Endothelial cell (in vitro differentiated cells): Measurements from ENCODE around the gene ALDH4A1. TPM values are rescaled to one million over a fixed set of nuclear protein-coding genes. Genes with fewer than 3 reads are reported as not detected.

ENCODE experiments used
- DNase-seq: peaks from one replicate; pipeline ENCODE4 v3.0.0; 2021; ENCODE audit warnings: low spot score
- H3K27ac Mint-ChIP-seq: one replicate; pipeline ENCODE4 v1.8.0; 2021; ENCODE audit warnings: mixed read lengths, inconsistent platforms; ENCODE audit not compliant: unreplicated experiment
- H3K27me3 Mint-ChIP-seq: one replicate; pipeline ENCODE4 v1.8.0; 2021; ENCODE audit warnings: mild to moderate bottlenecking, moderate library complexity, mixed read lengths, inconsistent platforms; ENCODE audit not compliant: unreplicated experiment
- H3K36me3 Mint-ChIP-seq: one replicate; pipeline ENCODE4 v1.8.0; 2021; ENCODE audit warnings: mild to moderate bottlenecking, low read depth, mixed read lengths, inconsistent platforms; ENCODE audit not compliant: unreplicated experiment
- H3K4me1 Mint-ChIP-seq: one replicate; pipeline ENCODE4 v1.8.0; 2021; ENCODE audit warnings: mild to moderate bottlenecking, mixed read lengths, inconsistent platforms; ENCODE audit not compliant: unreplicated experiment
- H3K4me3 Mint-ChIP-seq: one replicate; pipeline ENCODE4 v1.8.0; 2021; ENCODE audit warnings: mild to moderate bottlenecking, mixed read lengths, inconsistent platforms; ENCODE audit not compliant: unreplicated experiment
- H3K9me3 Mint-ChIP-seq: one replicate; pipeline ENCODE4 v1.8.0; 2021; ENCODE audit warnings: mixed read lengths, inconsistent platforms; ENCODE audit not compliant: unreplicated experiment
- total RNA-seq: library from RNA; stranded (reverse); fragmentation: NEBNext Ultra II Directional; extraction: Animal tissue kit (Norgen Biotek cat#: 25700); gene quantifications from one replicate; pipeline ENCODE4 v1.2.1, GENCODE V29; 2021; ENCODE audit not compliant: unreplicated experiment
- TF ChIP-seq, protein P1 (sequence below): fragments of 200-600 bp; sonication (generic); IDR thresholded peaks from one replicate; pipeline ENCODE4 v1.5.0; 2021; ENCODE audit warnings: antibody characterized with exemption; ENCODE audit not compliant: unreplicated experiment

Gene ALDH4A1
- total RNA-seq, 1 donor from 2014 or later: 27.8 TPM

DNA sequence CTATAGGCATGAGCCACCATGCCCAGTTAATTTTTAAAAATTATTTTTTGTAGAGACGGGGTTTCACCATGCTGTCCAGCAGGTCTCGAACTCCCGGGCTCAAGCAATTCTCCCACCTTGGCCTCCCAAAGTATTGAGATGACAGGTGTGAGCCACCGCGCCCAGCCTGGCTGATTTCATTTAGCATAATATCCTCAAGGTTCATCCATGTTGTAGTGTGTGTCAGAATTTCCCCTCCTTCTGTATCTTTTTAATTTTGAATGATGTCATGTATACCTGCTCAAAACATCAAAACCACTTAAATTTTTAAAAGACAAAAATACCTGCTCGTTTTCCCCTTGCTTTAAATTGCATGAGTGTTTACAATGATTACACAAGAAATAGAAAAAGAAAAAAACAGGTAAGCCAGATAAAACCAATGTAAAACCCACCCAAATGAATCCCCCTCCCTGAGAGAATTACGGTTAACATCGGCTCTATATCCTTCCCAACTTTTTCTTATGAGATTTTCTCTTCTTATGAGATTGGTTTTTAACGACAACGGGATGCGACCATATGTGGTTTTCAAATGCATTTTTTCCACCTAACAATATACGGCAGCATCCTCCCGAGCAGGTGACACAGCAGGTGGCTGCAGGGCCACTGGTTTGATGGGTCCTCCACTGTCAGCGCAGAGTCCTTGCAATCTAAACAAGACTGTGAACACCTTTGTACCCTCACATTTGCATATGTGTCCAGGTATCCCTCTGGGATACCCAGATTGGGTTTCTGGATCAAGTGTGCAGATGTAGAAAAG is 32.0 kb upstream of the ALDH4A1 start:
- no peak overlapping the region for H3K4me3 Mint-ChIP-seq
- H3K36me3 Mint-ChIP-seq: no peaks in the 10 kb centered on the region
- no peak for DNase-seq
- no peaks in the 10 kb centered on the region for H3K9me3 Mint-ChIP-seq
- peaks cover 3% of the 10 kb centered on the region for H3K27me3 Mint-ChIP-seq
- TF ChIP-seq, protein P1, sequence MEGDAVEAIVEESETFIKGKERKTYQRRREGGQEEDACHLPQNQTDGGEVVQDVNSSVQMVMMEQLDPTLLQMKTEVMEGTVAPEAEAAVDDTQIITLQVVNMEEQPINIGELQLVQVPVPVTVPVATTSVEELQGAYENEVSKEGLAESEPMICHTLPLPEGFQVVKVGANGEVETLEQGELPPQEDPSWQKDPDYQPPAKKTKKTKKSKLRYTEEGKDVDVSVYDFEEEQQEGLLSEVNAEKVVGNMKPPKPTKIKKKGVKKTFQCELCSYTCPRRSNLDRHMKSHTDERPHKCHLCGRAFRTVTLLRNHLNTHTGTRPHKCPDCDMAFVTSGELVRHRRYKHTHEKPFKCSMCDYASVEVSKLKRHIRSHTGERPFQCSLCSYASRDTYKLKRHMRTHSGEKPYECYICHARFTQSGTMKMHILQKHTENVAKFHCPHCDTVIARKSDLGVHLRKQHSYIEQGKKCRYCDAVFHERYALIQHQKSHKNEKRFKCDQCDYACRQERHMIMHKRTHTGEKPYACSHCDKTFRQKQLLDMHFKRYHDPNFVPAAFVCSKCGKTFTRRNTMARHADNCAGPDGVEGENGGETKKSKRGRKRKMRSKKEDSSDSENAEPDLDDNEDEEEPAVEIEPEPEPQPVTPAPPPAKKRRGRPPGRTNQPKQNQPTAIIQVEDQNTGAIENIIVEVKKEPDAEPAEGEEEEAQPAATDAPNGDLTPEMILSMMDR: no peak
- H3K4me1 Mint-ChIP-seq: no peaks in the 10 kb centered on the region
- H3K27ac Mint-ChIP-seq: no peak overlapping the region

DNA sequence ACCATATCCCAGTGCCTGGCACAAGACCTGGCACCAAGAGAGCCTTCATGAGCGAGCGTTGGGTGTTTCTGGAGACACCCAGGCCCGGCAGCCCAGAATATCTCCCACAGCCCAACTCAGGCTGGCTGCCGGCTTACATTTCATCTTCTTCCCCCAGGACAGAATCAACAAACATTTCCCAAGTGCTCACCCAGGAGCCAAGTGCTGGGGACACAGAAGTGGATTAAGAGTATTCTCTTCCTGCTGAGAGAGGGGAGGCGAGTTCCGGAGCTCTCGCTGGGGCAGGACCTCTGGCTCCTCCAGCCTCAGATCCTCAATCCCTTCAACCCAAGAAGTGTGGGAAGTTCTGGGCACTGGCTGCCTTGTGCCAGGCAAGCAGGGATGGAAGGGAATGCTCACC is 30.5 kb upstream of the ALDH4A1 start:
- peaks cover 4% of the 10 kb centered on the region for H3K4me1 Mint-ChIP-seq
- H3K27ac Mint-ChIP-seq: no peak overlapping the region
- H3K36me3 Mint-ChIP-seq: no peaks in the 10 kb centered on the region
- H3K27me3 Mint-ChIP-seq: peaks cover 3% of the 10 kb centered on the region
- TF ChIP-seq, protein P1: no peak
- H3K4me3 Mint-ChIP-seq: no peak overlapping the region
- no peak for DNase-seq
- H3K9me3 Mint-ChIP-seq: no peaks in the 10 kb centered on the region

DNA sequence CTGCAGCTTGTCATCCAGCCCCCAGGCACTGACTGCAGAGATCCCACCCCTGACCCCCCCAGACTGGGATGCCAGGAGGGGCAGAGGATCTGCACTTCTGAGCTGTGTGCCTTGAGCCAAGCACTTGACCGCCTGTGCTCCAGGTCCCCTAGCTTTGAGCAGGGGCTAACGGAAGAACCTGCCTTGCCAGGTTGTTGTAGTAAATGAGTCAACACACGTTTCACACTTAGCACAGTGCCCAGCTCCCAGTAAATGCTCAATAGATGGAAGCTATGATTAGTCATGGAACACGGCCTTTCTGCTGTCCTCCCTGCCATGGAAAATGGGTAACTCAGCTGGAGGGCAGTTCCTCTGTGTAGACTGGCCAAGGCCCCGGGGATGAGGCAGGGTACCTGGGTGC is 30.0 kb upstream of the ALDH4A1 start:
- no peak for DNase-seq
- Mint-ChIP-seq H3K36me3 (no peaks in the 10 kb centered on the region), H3K4me3 (no peak overlapping the region), H3K27me3 (peaks cover 5% of the 10 kb centered on the region), H3K4me1 (peaks cover 8% of the 10 kb centered on the region), H3K27ac (no peak overlapping the region), H3K9me3 (no peaks in the 10 kb centered on the region)
- TF ChIP-seq, protein P1: no peak

DNA sequence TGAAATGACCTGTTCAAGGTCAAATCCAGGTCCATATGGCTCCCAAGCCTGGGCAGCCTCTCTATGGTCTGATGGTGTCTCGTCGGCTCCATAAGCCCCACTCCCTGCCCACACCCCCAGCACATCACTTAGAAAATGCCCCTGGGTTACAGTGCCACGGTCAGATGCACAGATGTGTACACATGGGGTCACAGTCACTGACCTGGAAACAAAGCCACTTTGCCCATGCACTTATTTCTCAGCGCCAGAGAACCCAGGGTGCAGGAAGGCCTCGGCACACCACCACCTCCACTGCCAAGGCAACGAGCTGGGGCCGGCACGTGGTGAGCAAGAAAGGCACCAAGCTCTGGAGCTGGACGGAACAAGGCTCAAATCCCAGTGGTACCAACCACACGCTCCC is 29.4 kb upstream of the ALDH4A1 start:
- Mint-ChIP-seq H3K27me3 (peaks cover 5% of the 10 kb centered on the region), H3K9me3 (no peaks in the 10 kb centered on the region), H3K27ac (no peak overlapping the region), H3K4me3 (no peak overlapping the region), H3K36me3 (no peaks in the 10 kb centered on the region), H3K4me1 (peaks cover 9% of the 10 kb centered on the region)
- TF ChIP-seq, protein P1: no peak
- no peak for DNase-seq

DNA sequence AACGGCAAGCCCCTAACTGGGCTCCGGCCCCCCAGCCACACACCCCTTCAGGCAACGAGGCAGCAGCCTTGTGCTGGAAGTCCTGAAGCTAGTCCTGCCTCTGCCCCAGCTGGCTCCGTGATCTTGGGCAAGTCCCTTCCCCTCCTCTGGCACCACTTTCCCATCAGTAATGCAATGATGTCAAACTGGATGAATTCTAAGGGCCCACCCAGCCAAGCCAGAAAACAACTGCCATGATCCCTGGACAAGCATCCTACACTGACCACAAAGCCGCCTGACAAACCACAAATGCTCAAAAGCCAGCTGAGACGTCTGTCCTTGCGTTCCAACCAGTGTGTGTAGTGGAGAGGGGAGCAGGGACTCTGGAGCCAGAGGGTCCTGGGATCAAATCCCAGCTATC is 27.3 kb upstream of the ALDH4A1 start:
- Mint-ChIP-seq H3K27ac (no peak overlapping the region), H3K4me1 (peaks cover 17% of the 10 kb centered on the region), H3K27me3 (peaks cover 3% of the 10 kb centered on the region), H3K9me3 (no peaks in the 10 kb centered on the region), H3K4me3 (no peak overlapping the region), H3K36me3 (no peaks in the 10 kb centered on the region)
- DNase-seq: no peak
- TF ChIP-seq, protein P1: no peak
